ENCODE results near the gene COL8A1.
"Not testable (repeated sequence)": the region's sequence is repeated elsewhere in the genome, so short reads cannot be mapped to it uniquely, and the experiment has no call there.

COL8A1 gene

GRCh38 chr3:99805160-99805559, 166.8 kb downstream of the COL8A1 start:
- no peak for DNase-seq (ENCODE audit: low read depth in 2 of 2)

DNA sequence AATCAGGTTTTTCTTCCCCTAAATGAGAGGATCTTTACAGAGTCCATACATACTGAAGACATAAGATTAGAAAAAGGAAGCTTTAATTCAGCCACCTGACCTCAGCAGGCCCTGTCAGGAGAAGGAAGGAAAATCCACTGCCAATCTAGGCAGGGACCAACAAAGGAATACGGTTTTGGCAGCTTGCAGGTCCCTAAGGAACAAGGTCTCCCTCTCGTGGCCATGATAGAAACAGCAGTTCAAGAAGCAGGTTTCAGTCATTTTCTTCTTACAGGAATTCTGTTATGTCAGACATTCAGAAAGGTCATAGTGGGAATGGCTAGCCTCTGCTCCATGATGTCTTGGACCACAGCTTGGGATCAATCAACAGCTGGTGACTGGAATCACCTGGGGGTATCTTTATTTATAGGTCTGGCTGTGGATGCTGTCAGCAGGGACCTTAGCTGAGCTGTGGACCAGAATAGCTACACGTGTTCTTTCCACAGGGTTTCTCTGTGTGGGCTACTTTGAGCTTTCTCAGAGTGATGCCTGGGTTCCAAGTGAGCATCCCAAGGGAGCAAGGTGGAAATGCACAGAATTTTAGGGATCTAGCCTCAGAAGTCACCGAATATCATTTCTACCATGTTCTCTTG, 169.9 kb downstream of the COL8A1 start:
- no peak for DNase-seq (ENCODE audit: low read depth in 2 of 2)

DNA sequence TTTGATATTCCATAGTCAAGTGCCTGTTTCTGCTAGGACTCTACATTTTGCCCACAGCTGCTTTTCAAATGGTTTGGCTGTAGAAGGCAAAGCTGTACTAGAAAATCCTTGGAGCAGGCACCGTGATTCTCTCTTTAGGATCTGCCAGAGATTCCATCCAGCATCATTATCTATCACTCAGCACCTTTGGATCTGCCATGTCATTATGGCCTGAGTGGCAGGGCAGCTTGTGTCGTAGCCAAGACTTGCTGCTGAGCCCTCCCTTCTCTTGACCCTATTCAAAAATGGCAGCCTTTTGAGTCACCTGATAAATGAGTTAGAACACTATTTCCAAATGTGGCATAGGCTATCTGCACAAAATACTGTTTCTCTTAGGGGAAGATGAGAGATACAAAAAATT, 171.2 kb downstream of the COL8A1 start:
- no peak for DNase-seq (ENCODE audit: low read depth in 2 of 2)

- DNase-seq (ENCODE audit: low read depth in 2 of 2) = no peak
Observed at GRCh38 chr3:99810403-99810802, 172.0 kb downstream of the COL8A1 start.

DNA sequence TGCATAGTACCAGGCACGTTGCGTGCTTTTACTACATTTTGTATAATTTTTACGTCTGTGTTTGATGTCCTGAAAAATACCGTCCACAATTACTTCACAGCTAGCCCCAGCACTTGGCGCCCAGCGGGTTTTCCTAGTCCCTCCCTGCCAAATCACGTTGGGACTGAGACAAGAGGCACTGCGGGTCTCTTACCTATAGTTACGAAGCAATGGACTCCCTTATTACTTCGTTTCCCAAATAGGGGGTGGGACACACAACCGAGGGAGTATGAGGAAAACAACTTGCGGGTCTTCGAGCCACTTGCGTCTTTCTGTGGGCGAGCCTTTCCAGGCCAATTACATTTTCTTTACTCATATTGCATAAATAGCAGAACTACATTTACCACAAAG, 178.6 kb downstream of the COL8A1 start:
- no peak for DNase-seq (ENCODE audit: low read depth in 2 of 2)

DNA sequence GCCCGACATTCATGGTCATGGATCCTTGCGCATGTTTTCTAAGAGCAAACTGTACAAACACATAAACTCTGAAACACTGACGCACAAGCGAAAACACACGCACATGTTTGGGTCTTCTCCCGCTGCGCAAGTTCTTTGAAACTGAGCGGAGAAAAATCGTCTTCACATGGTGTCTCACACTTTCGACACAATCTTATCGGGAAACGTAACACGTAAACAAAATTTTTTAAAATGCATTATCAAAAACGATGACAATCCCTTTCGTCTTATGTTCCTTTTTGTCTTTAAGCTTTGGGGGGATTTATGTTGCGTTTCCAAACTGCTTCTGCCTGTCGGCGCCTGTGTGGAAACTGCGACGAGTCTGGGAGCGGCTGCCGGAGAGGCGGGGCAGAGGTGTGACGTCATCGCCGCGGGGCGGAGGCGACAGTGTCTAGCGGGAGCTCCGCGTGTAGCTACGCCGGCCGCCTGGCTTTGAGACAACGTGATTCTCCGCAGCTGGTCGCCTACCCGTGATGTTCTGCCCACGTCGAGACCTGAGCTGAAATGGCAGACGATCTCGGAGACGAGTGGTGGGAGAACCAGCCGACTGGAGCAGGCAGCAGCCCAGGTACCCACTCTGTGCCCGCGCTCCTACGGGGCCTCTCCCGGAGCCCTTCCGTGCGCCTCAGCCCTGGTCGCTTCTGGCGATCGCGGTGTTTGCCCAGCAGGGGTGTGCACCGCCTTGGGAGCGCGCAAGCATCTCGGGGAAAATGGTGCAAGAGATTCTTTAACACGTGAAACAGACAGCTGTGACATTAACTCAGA, 179.2 kb downstream of the COL8A1 start, which contains the start of gene CMSS1:
CMSS1 (plus strand) TSS at position 426 of the 804 bp plus-strand sequence.
- DNase-seq (ENCODE audit: low read depth in 2 of 2) = peak; percentile 89 to 92

- DNase-seq (ENCODE audit: low read depth in 2 of 2) = no peak
Observed at GRCh38 chr3:99818818-99819217, 180.4 kb downstream of the COL8A1 start.

- DNase-seq (ENCODE audit: low read depth in 2 of 2) = no peak
Observed at GRCh38 chr3:99823723-99824711, 185.6 kb downstream of the COL8A1 start.

- no peak for DNase-seq (ENCODE audit: low read depth in 2 of 2)
Observed at GRCh38 chr3:99825004-99825640, 186.7 kb downstream of the COL8A1 start.

DNA sequence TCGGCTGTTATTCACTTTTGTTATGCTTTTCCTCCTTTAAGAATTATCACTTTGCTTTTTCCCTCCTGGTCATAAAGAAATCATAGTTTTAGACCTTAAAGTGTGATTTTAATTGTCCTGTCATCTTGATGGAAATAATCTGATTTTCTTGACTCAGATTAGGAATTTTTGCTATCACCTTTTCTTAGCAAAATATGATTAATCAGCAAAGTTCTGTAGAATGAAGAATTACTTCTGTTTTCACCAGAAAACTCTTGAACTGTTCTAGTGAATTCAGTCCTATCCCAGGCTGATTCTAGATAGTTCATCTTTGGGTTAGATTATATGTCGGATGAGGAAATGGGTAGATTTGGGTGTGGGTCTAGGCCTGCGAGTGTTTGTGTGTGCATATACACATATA, 191.4 kb downstream of the COL8A1 start:
- DNase-seq (ENCODE audit: low read depth in 2 of 2) = no peak

GRCh38 chr3:99833617-99834205, 195.3 kb downstream of the COL8A1 start:
- DNase-seq (ENCODE audit: low read depth in 2 of 2) = no peak

DNA sequence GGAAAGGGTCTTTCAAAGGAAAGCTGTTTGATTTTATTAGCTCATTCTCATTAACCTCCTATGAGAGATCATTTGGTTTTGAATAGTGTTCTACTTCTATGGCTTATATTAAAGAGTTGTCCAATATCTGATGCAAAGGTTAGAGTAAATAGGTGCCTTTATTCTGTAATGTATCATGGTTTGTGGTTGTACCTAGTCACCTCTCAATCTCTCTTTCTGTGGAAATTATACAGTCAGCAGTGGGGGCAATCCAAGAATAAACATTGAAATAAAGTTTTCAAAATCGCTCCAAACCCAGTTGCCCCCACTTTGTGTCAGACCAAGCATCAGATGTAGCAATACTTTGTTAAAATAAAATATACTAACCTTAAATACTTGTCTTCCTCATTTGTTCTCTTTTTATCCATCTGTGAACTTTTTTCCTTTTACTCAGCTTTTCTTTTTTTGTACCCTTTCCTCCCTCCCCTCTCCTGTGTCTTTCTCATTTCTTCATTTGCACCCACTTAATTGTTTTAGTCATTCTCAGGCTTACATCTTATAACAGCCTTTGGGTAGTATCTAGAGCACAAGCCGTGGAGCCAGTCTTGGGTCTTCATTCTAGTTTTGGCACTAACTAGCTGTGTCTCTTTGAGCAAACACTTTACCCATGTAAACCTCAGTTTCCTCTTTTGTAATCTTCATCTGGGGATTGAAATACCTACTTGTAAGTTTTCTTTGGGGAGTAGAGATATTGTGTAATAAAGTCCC, 196.0 kb downstream of the COL8A1 start:
- DNase-seq (ENCODE audit: low read depth in 2 of 2) = no peak

DNA sequence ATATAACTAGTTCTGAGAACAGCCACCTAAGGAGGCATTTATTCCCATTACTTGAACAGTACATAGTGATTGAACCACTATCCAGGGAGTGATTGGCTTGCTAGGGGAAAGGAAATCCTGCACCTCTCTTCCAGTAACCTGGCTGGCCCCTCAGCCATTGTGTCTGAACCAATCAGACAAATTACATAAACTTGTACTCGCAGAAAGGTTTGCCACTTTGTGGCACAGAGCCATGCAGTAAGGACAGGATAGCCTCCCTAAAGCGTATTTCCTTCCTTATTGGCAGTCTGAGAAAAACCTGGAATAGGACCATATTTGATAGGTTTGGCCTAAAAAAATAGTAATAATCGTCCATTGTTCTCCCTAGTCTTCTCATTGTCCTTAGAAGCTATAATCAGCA, 198.3 kb downstream of the COL8A1 start:
- no peak for DNase-seq (ENCODE audit: low read depth in 2 of 2)

DNA sequence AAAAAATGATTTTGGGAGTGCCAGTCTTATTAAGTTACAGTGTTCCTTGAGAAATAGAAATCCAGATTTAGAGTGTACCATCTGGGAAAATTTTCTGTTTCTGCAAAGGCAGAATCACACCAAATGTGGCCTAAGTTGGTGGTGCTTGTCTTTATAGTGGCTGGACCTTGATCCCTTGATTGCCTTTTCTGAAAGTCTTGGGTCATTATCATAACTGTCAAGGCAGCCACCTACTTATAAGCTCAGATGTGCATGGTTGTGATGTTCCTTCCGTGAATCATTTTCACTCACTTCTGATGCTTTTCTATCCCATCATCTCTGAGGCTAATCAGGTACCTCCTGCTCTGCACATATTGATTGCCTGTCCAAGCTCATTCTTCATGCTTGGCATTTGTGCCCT, 199.3 kb downstream of the COL8A1 start:
- no peak for DNase-seq (ENCODE audit: low read depth in 2 of 2)

- no peak for DNase-seq (ENCODE audit: low read depth in 2 of 2)
Observed at GRCh38 chr3:99838755-99839154, 200.4 kb downstream of the COL8A1 start.

DNA sequence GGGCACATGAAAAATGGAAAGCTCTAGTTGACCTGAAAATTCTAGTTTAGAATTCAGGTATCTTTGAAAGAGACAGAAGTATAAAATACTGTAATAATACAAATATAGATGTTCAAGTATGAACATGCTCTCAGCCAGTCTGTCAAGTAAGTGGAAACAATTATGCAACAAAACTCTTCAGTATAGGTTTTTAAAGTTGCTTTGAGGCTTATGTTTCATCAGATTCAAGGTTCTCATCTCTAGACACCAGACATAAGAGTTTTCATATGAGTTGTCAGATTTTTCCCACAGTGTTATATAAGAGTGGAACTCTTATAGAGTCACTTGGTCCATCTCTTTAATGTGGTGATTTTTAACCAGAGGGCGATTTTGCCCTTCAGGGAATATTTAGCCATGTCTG, 201.2 kb downstream of the COL8A1 start:
- no peak for DNase-seq (ENCODE audit: low read depth in 2 of 2)

- DNase-seq (ENCODE audit: low read depth in 2 of 2) = not testable (repeated sequence)
Observed at GRCh38 chr3:99841949-99842348, 203.6 kb downstream of the COL8A1 start.

GRCh38 chr3:99842826-99843589, 204.6 kb downstream of the COL8A1 start:
- no peak for DNase-seq (ENCODE audit: low read depth in 2 of 2)

GRCh38 chr3:99843590-99844258, 205.3 kb downstream of the COL8A1 start:
- DNase-seq (ENCODE audit: low read depth in 2 of 2) = no peak

All from stimulated activated CD8-positive, alpha-beta memory T cell treated with anti-CD3 and anti-CD28 coated beads, Interleukin-15, amount 100 ng/mL, for 48 hours (primary cell).